Esophagus muscularis mucosa (tissue), 4 donors: Measurements from ENCODE around the gene EFEMP2.

Source experiments
- CTCF ChIP-seq, 3 experiments: fragments of 200-600 bp in 2 of 3; fragments of 450-650 bp in 1 of 3; sonication (generic) in 2 of 3; IDR thresholded peaks; one replicate each; pipeline ENCODE4 v1.5.1; 2017 to 2019; ENCODE audit warnings: antibody characterized with exemption in 3 of 3, mild to moderate bottlenecking in 2 of 3, moderate library complexity in 1 of 3
- EP300 ChIP-seq: sonication (generic); formaldehyde crosslinking; IDR thresholded peaks from one replicate; pipeline ENCODE4 v1.6.1; 2017; ENCODE audit warnings: antibody characterized with exemption
- POLR2AphosphoS5 ChIP-seq, 2 donors: sonication (generic); formaldehyde crosslinking; IDR thresholded peaks; one replicate each; pipeline ENCODE4 v1.6.1; 2017; ENCODE audit warnings: antibody characterized with exemption in 2 of 2

DNA sequence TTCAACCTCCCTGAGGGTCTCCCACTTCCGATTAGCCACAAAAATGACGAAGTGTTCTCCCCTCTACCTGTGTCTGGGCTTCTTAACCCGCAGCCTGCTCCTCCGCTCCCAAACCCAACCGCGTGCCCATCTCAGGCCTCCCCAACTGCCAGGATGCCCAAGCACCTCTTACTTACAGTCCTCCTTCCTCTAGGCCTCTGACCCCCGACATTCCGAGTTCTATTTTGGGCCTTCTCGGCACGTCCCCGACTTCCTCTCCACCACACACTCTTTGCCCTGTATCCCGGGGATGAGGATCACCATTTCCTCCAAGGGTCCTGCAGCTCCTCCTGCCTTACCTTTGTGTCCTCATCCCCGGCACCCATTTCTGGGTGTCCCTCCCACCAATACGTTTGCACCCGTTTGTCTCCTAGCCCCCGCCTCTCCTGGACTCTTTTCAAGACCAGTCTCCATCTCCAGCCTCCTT lies 12.8 kb downstream of the EFEMP2 start:
- no peak for TF ChIP-seq CTCF (IDR thresholded peaks at IDR 0.05)
- no peak for TF ChIP-seq POLR2AphosphoS5 (IDR thresholded peaks at IDR 0.05)
- no peak for TF ChIP-seq EP300
